ENCODE data around the gene MYO3A. TPM values are rescaled to one million over a fixed set of nuclear protein-coding genes. Genes with fewer than 3 reads are reported as not detected.

MYO3A gene, protein sequence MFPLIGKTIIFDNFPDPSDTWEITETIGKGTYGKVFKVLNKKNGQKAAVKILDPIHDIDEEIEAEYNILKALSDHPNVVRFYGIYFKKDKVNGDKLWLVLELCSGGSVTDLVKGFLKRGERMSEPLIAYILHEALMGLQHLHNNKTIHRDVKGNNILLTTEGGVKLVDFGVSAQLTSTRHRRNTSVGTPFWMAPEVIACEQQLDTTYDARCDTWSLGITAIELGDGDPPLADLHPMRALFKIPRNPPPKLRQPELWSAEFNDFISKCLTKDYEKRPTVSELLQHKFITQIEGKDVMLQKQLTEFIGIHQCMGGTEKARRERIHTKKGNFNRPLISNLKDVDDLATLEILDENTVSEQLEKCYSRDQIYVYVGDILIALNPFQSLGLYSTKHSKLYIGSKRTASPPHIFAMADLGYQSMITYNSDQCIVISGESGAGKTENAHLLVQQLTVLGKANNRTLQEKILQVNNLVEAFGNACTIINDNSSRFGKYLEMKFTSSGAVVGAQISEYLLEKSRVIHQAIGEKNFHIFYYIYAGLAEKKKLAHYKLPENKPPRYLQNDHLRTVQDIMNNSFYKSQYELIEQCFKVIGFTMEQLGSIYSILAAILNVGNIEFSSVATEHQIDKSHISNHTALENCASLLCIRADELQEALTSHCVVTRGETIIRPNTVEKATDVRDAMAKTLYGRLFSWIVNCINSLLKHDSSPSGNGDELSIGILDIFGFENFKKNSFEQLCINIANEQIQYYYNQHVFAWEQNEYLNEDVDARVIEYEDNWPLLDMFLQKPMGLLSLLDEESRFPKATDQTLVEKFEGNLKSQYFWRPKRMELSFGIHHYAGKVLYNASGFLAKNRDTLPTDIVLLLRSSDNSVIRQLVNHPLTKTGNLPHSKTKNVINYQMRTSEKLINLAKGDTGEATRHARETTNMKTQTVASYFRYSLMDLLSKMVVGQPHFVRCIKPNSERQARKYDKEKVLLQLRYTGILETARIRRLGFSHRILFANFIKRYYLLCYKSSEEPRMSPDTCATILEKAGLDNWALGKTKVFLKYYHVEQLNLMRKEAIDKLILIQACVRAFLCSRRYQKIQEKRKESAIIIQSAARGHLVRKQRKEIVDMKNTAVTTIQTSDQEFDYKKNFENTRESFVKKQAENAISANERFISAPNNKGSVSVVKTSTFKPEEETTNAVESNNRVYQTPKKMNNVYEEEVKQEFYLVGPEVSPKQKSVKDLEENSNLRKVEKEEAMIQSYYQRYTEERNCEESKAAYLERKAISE (N-terminal part only)
- total RNA-seq (10 to 100 TPM in 1 of 5 donors, 1 to 10 TPM in 2, under 1 TPM in 1, not detected in 1; 0.45 to 29.8 (median 3.4) TPM), polyA plus RNA-seq (under 1 TPM in 2 of 3 donors, not detected in 1; 0.55 to 0.81 TPM)
- long read RNA-seq, donor 1: 0 reads
- long read RNA-seq, donor 2: 0 reads
- long read RNA-seq, donor 3: 0 reads
- long read RNA-seq, donor 4: 0 reads
- long read RNA-seq, donor 5: 0 reads
- long read RNA-seq, donor 6: 0 reads
- long read RNA-seq, donor 7: 0 reads
- long read RNA-seq, donor 8: 0 reads
- long read RNA-seq, donor 9: 0 reads
- long read RNA-seq, donor 10: 0 reads

DNA sequence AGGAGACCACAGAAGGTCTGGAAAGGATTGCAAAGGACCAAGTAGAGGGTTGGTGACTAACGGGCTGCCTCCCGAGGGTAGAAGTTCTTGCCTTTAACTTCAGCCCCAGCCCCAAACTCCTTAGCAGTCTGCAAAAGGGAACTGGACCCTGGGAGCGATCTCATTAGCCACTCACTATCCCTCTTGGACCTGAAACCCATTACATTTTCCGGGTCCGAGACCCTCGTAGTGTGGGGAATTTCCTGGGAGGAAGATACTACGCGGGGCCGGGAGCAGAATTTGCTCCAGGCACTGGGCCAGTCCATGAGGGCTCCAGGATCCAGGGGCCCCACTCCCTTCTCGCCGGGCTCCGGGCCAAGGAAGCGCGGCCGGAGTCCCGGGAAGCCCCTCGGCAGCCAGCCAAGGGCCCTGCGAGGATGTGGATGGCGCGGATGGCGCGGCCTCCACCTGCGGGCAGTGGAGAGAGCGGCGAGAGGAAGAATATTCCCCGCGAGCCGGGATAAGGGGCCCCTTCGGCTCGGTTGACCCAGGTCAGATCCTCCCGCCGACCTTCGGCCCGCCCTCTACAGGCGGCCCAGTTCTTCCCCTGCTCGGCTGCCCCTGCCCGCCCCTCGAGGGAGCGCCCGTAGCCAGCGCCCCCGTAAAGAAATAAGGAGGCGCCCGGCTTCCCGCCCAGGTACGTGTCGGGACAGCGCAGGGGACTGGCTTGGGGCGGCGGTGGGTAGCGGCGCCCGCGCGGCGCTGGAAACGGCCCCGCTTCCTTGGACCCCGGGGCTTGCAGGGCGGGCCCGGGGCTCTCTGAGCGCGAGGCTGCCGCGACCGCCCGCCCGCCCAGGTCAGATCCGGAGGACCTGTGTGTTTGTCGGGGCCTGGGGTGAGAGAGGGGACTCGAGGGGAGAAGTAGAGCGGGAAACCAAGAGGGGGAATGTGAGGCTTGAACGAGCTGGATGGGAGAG is at the start of gene MYO3A:
Gene MYO3A, plus strand, starts transcription at position 577 of the 956 bp plus-strand sequence. CDS start 17,882 bp downstream, outside the sequence.
- H3K4me1 ChIP-seq: peaks cover 0 to 16% (median 15%) of the 10 kb centered on the region in 4 donors
- peaks cover 0 to 5% (median 0%) of the 10 kb centered on the region in 4 donors for H3K9me3 ChIP-seq
- TF ChIP-seq POLR2AphosphoS5 (IDR thresholded peaks at IDR 0.05): no peak
- TF ChIP-seq POLR2A (IDR thresholded peaks at IDR 0.05): no peak
- TF ChIP-seq EP300 (IDR thresholded peaks at IDR 0.05): no peak
- TF ChIP-seq, protein P1, sequence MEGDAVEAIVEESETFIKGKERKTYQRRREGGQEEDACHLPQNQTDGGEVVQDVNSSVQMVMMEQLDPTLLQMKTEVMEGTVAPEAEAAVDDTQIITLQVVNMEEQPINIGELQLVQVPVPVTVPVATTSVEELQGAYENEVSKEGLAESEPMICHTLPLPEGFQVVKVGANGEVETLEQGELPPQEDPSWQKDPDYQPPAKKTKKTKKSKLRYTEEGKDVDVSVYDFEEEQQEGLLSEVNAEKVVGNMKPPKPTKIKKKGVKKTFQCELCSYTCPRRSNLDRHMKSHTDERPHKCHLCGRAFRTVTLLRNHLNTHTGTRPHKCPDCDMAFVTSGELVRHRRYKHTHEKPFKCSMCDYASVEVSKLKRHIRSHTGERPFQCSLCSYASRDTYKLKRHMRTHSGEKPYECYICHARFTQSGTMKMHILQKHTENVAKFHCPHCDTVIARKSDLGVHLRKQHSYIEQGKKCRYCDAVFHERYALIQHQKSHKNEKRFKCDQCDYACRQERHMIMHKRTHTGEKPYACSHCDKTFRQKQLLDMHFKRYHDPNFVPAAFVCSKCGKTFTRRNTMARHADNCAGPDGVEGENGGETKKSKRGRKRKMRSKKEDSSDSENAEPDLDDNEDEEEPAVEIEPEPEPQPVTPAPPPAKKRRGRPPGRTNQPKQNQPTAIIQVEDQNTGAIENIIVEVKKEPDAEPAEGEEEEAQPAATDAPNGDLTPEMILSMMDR (IDR thresholded peaks at IDR 0.05): no peak
- intact Hi-C loops (cut with DNase I; ENCODE audit: low total_unique reads): no loop called here
- H3K27ac ChIP-seq: no peak within 1 kb of the TSS
- peak within 1 kb of the TSS; percentile 30 to 44 (median 44) for H3K4me3 ChIP-seq
- peak in 1 of 2 donors; percentile 64 for DNase-seq
- no peaks in the 10 kb centered on the region for H3K36me3 ChIP-seq
- 8 to 19% (median 10%) methylated on average over 18 to 73 of the region's 73 CpGs for WGBS, 5 donors
- H3K27me3 ChIP-seq: peaks cover 6 to 48% (median 24%) of the 10 kb centered on the region in 3 donors

DNA sequence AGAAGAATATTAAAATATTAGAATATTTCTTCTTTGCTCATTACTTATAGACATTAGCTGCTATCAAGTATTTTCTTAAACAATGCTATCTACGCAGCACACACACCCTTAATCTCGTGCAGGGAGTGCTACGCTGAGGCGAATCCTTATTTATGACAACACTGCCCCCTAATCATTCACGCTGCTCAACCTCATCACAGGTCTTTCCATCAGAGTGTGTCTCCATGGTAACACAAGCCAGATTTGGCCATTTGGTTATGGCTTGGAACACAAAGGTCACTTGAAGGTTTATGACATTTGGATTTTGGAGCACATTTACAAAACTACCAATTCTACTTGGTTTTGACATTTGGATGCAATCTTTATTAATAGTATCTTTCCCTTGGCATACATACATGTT is 45.4 kb upstream of the MYO3A start:
- Histone ChIP-seq H3K9me3 (peaks cover 0 to 11% (median 9%) of the 10 kb centered on the region in 4 donors), H3K27ac (no peak overlapping the region), H3K4me3 (no peak overlapping the region), H3K36me3 (no peaks in the 10 kb centered on the region), H3K27me3 (no peaks in the 10 kb centered on the region), H3K4me1 (no peaks in the 10 kb centered on the region)
- intact Hi-C loops (cut with DNase I; ENCODE audit: low total_unique reads): no loop called here
- DNase-seq: no peak
- TF ChIP-seq, protein P1 (IDR thresholded peaks at IDR 0.05): no peak
- TF ChIP-seq EP300 (IDR thresholded peaks at IDR 0.05) (no peak), POLR2A (IDR thresholded peaks at IDR 0.05) (no peak), POLR2AphosphoS5 (IDR thresholded peaks at IDR 0.05) (no peak)
- WGBS, 5 donors: 36 to 52% (median 48%) methylated on average over 5 of the region's 5 CpGs

DNA sequence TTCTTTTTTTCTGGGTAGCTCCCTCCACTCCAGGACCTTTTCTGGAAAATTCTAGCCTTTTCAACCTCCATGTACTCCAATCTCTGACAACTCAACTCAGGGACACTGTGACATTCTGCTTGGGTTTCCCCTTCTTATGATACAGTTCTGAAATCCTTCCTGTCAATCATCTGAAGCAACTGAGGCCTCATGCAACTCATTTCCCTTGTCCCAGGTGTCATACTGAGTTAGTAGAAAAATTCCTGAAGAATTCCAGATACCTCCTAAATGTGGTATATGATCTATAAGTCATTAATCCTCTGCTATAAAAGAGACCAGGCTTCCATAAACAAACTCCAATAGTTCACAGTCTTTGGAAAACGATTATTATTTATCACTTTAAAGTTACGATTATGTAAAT is 43.0 kb upstream of the MYO3A start:
- WGBS, 5 donors: 64 to 72% (median 69%) methylated on average over 2 of the region's 2 CpGs
- Histone ChIP-seq H3K4me3 (no peak overlapping the region), H3K27me3 (no peaks in the 10 kb centered on the region), H3K36me3 (no peaks in the 10 kb centered on the region), H3K4me1 (no peaks in the 10 kb centered on the region), H3K27ac (no peak overlapping the region), H3K9me3 (peaks cover 0 to 11% (median 9%) of the 10 kb centered on the region in 4 donors)
- intact Hi-C loops (cut with DNase I; ENCODE audit: low total_unique reads): no loop called here
- DNase-seq: no peak
- TF ChIP-seq, protein P1 (IDR thresholded peaks at IDR 0.05): no peak
- TF ChIP-seq POLR2AphosphoS5 (IDR thresholded peaks at IDR 0.05) (no peak), EP300 (IDR thresholded peaks at IDR 0.05) (no peak), POLR2A (IDR thresholded peaks at IDR 0.05) (no peak)
